Measurements from ENCODE around the gene RFPL3.

RFPL3 gene

GRCh38 chr22:32410459-32410858 lies 52.8 kb downstream of the RFPL3 start:
- Histone ChIP-seq H3K4me1 (ENCODE audit: control insufficient read depth, insufficient read depth, low read length) (0 out of 2 replicates have a peak, but pooled peaks cover 2% of the 10 kb centered on the region), H3K27ac (ENCODE audit: low read length) (no peak overlapping the region), H3K27me3 (ENCODE audit: control insufficient read depth, insufficient read depth, low read length) (no peaks in the 10 kb centered on the region), H3K9me3 (ENCODE audit: control insufficient read depth, insufficient read depth, low read length) (no peaks in the 10 kb centered on the region), H3K36me3 (ENCODE audit: control insufficient read depth, insufficient read depth, low read length) (peaks cover 12% of the 10 kb centered on the region; the same call in 1 of the 2 replicates), H3K4me3 (ENCODE audit: low read length) (no peak overlapping the region)
- WGBS (ENCODE audit: insufficient coverage, insufficient read length), result no CpG with 5 or more reads among the region's 4 CpGs
- DNase-seq (ENCODE audit: low read depth, low spot score), result no peak
